ENCODE data around the gene ZFP69B.

DNA sequence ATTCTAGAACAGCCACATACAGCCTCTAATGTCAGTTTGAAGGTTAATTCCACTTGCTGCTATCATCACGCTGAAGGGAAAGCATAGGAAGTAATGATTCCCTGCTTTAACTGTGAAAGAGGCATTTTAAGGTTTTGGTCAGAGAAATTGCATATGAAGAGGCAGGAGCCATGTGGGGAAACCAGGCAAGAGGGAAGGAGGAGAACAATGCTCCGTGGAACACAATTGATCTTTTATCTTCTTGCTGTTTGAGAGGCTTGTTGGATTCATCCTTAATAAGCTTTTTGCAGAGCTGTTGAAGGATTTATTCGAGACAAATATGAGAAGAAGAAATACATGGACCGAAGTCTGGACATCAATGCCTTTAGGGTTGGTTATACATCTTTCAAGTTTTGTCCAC lies 40.8 kb upstream of the ZFP69B start:
- TF ChIP-seq POLR2A (IDR thresholded peaks at IDR 0.05), result no peak
- TF ChIP-seq, protein P1, sequence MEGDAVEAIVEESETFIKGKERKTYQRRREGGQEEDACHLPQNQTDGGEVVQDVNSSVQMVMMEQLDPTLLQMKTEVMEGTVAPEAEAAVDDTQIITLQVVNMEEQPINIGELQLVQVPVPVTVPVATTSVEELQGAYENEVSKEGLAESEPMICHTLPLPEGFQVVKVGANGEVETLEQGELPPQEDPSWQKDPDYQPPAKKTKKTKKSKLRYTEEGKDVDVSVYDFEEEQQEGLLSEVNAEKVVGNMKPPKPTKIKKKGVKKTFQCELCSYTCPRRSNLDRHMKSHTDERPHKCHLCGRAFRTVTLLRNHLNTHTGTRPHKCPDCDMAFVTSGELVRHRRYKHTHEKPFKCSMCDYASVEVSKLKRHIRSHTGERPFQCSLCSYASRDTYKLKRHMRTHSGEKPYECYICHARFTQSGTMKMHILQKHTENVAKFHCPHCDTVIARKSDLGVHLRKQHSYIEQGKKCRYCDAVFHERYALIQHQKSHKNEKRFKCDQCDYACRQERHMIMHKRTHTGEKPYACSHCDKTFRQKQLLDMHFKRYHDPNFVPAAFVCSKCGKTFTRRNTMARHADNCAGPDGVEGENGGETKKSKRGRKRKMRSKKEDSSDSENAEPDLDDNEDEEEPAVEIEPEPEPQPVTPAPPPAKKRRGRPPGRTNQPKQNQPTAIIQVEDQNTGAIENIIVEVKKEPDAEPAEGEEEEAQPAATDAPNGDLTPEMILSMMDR (IDR thresholded peaks at IDR 0.05), result no peak

Data from upper lobe of left lung (tissue), 4 donors.